Endothelial cell (in vitro differentiated cells): ENCODE measurements around the gene IFNL2. TPM values are rescaled to one million over a fixed set of nuclear protein-coding genes. Genes with fewer than 3 reads are reported as not detected.
A peak's percentile ranks its signal among the peaks of the same experiment; 100 is the strongest.
"Not testable (repeated sequence)": the region's sequence is repeated elsewhere in the genome, so short reads cannot be mapped to it uniquely, and the experiment has no call there.

Source experiments
- DNase-seq: peaks from one replicate; pipeline ENCODE4 v3.0.0; 2021; ENCODE audit warnings: low spot score
- H3K27ac Mint-ChIP-seq: one replicate; pipeline ENCODE4 v1.8.0; 2021; ENCODE audit warnings: mixed read lengths, inconsistent platforms; ENCODE audit not compliant: unreplicated experiment
- H3K27me3 Mint-ChIP-seq: one replicate; pipeline ENCODE4 v1.8.0; 2021; ENCODE audit warnings: mild to moderate bottlenecking, moderate library complexity, mixed read lengths, inconsistent platforms; ENCODE audit not compliant: unreplicated experiment
- H3K36me3 Mint-ChIP-seq: one replicate; pipeline ENCODE4 v1.8.0; 2021; ENCODE audit warnings: mild to moderate bottlenecking, low read depth, mixed read lengths, inconsistent platforms; ENCODE audit not compliant: unreplicated experiment
- H3K4me1 Mint-ChIP-seq: one replicate; pipeline ENCODE4 v1.8.0; 2021; ENCODE audit warnings: mild to moderate bottlenecking, mixed read lengths, inconsistent platforms; ENCODE audit not compliant: unreplicated experiment
- H3K4me3 Mint-ChIP-seq: one replicate; pipeline ENCODE4 v1.8.0; 2021; ENCODE audit warnings: mild to moderate bottlenecking, mixed read lengths, inconsistent platforms; ENCODE audit not compliant: unreplicated experiment
- H3K9me3 Mint-ChIP-seq: one replicate; pipeline ENCODE4 v1.8.0; 2021; ENCODE audit warnings: mixed read lengths, inconsistent platforms; ENCODE audit not compliant: unreplicated experiment
- long read RNA-seq: library from polyadenylated mRNA; unstranded; transcript quantifications from one replicate; pipeline ENCODE4 v2.0.0, GENCODE V29; 2020; ENCODE audit not compliant: unreplicated experiment
- total RNA-seq: library from RNA; stranded (reverse); fragmentation: NEBNext Ultra II Directional; extraction: Animal tissue kit (Norgen Biotek cat#: 25700); gene quantifications from one replicate; pipeline ENCODE4 v1.2.1, GENCODE V29; 2021; ENCODE audit not compliant: unreplicated experiment
- TF ChIP-seq, protein P1 (sequence below): fragments of 200-600 bp; sonication (generic); IDR thresholded peaks from one replicate; pipeline ENCODE4 v1.5.0; 2021; ENCODE audit warnings: antibody characterized with exemption; ENCODE audit not compliant: unreplicated experiment

The IFNL2 gene
- not detected for total RNA-seq
- long read RNA-seq, result 0 reads

DNA sequence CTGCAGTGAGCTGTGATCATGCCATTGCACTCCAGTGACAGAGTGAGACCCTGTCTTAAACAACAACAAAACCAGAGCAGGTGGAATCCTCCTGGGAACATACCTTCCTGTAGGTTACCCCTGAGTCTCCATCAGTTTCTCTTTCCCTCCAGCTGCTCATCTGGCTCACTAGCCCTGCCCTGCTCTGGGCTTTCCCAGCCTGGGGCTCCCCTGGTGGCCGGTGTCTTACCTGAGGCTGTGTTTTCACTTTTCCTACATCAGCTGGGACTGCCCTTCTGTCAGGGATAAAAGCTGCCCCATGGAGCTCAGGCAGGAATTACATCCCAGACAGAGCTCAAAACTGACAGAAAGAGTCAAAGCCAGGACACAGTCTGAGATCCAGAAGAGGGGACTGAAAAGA, at the start of gene IFNL2:
Gene IFNL2 (plus strand): TSS at position 312 of the 400 bp plus-strand sequence. CDS start 173 bp downstream, outside the sequence.
- H3K36me3 Mint-ChIP-seq, DNase-seq, H3K4me1 Mint-ChIP-seq, H3K4me3 Mint-ChIP-seq, H3K9me3 Mint-ChIP-seq, H3K27ac Mint-ChIP-seq: not testable (repeated sequence)
- H3K27me3 Mint-ChIP-seq, result peaks cover 17% of the 10 kb centered on the region

DNA sequence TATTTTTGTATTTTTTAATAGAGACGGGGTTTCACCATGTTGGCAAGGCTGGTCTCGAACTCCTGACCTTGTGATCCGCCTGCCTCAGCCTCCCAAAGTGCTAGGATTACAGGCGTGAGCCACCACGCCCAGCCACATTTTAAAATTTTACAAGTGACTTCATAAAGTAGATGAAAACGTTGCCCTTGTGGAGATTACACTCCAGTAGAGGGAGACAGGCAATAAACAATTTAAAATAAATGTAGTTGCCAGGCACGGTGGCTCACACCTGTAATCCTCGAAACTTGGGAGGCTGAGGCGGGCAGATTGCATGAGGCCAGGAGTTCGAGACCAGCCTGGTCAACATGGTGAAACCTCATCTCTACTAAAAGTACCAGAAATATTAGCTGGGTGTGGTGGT, 49.1 kb upstream of the IFNL2 start:
- H3K4me3 Mint-ChIP-seq, H3K36me3 Mint-ChIP-seq, H3K4me1 Mint-ChIP-seq, H3K27ac Mint-ChIP-seq, H3K9me3 Mint-ChIP-seq, DNase-seq: not testable (repeated sequence)
- peaks cover 11% of the 10 kb centered on the region for H3K27me3 Mint-ChIP-seq

- Mint-ChIP-seq H3K36me3 (no peaks in the 10 kb centered on the region), H3K4me3 (no peak overlapping the region), H3K27ac (no peak overlapping the region), H3K9me3 (no peaks in the 10 kb centered on the region), H3K27me3 (peaks cover 9% of the 10 kb centered on the region), H3K4me1 (peaks cover 8% of the 10 kb centered on the region)
- TF ChIP-seq, protein P1, sequence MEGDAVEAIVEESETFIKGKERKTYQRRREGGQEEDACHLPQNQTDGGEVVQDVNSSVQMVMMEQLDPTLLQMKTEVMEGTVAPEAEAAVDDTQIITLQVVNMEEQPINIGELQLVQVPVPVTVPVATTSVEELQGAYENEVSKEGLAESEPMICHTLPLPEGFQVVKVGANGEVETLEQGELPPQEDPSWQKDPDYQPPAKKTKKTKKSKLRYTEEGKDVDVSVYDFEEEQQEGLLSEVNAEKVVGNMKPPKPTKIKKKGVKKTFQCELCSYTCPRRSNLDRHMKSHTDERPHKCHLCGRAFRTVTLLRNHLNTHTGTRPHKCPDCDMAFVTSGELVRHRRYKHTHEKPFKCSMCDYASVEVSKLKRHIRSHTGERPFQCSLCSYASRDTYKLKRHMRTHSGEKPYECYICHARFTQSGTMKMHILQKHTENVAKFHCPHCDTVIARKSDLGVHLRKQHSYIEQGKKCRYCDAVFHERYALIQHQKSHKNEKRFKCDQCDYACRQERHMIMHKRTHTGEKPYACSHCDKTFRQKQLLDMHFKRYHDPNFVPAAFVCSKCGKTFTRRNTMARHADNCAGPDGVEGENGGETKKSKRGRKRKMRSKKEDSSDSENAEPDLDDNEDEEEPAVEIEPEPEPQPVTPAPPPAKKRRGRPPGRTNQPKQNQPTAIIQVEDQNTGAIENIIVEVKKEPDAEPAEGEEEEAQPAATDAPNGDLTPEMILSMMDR, result no peak
- DNase-seq, result peak; percentile 65
Observed at GRCh38 chr19:39223703-39224279, 44.4 kb upstream of the IFNL2 start.

- Mint-ChIP-seq H3K4me1 (peaks cover 8% of the 10 kb centered on the region), H3K4me3 (no peak overlapping the region), H3K27me3 (peaks cover 9% of the 10 kb centered on the region), H3K9me3 (no peaks in the 10 kb centered on the region), H3K27ac (no peak overlapping the region), H3K36me3 (no peaks in the 10 kb centered on the region)
- DNase-seq, result no peak
- TF ChIP-seq, protein P1, result no peak
Observed at GRCh38 chr19:39224910-39225309, 43.3 kb upstream of the IFNL2 start.

DNA sequence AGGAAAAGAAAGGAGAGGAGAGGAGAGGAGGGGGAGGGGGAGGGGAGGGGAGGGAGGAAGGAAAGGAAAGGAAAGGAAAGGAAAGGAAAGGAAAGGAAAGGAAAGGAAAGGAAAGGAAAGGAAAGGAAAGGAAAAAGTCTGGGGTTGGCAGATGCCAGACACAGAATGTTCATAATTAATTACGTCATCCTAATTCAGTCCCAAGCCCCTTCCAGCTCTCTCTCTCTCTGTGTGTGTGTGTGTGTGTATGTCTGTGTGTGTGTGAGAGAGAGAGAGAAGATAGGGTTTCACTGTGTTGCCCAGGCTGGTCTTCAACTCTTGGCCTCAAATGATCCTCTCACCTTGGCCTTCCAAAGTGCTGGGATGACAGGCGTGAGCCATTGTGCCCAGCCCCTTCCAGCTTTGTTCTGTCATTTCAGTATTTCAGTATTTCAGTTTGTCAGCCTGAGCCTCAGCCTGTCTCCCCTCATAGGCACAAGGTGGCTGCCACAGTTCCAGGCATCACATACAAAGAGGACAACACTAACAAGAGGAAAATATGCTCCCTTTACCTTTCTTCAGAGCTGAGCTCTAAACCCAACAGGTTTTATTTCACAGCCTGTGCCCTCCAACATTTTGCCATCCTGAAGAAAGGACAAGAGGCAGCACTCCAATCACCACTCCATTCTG, 38.0 kb upstream of the IFNL2 start:
- no peak for DNase-seq
- no peaks in the 10 kb centered on the region for H3K9me3 Mint-ChIP-seq
- TF ChIP-seq, protein P1, result no peak
- H3K4me1 Mint-ChIP-seq, result no peaks in the 10 kb centered on the region
- H3K4me3 Mint-ChIP-seq, result no peak overlapping the region
- no peaks in the 10 kb centered on the region for H3K36me3 Mint-ChIP-seq
- peak overlapping the region; percentile 25 for H3K27ac Mint-ChIP-seq
- H3K27me3 Mint-ChIP-seq, result peaks cover 3% of the 10 kb centered on the region

DNA sequence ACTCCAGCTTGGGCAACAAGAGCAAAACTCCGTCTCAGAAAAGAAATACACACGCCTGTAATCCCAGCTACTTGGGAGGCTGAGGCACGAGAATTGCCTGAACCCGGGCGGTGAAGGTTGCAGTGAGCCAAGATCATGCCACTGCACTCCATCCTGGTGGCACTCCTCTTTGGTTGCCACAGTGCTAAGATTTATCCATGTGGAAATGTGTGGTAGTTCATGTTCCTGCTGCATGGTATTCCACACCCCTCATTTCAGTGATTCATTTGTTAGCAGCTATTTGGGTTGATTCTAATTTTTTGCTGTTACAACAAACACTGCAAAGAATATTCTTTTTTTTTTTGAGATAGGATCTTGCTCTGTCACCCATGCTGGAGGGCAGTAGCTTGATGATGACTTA, 35.5 kb upstream of the IFNL2 start:
- Mint-ChIP-seq H3K27ac (no peak overlapping the region), H3K4me3 (no peak overlapping the region), H3K36me3 (no peaks in the 10 kb centered on the region), H3K27me3 (peaks cover 4% of the 10 kb centered on the region), H3K9me3 (no peaks in the 10 kb centered on the region), H3K4me1 (no peaks in the 10 kb centered on the region)
- TF ChIP-seq, protein P1, result no peak
- DNase-seq, result no peak
